Measurements from ENCODE around the gene GALNT16.

GALNT16 gene

GRCh38 chr14:69291891-69292561 lies 32.1 kb downstream of the GALNT16 start:
- TF ChIP-seq FOXP2 (optimal IDR thresholded peaks at IDR 0.05; ENCODE audit: borderline replicate concordance, extremely low read depth, extremely low read length, insufficient read depth) (no peak), REST (IDR thresholded peaks at IDR 0.05; ENCODE audit: insufficient read depth in 1 of 2, low read depth in 2 of 2, low read length in 2 of 2) (no peak), POLR2AphosphoS5 (IDR thresholded peaks at IDR 0.05; ENCODE audit: low read depth, low read length) (no peak), TAF1 (IDR thresholded peaks at IDR 0.05; ENCODE audit: borderline replicate concordance, insufficient read depth, low read length) (no peak), SIN3A (IDR thresholded peaks at IDR 0.05; ENCODE audit: borderline replicate concordance, insufficient read depth, low read length) (no peak)

- TF ChIP-seq FOXP2 (optimal IDR thresholded peaks at IDR 0.05; ENCODE audit: borderline replicate concordance, extremely low read depth, extremely low read length, insufficient read depth) = no peak
- TF ChIP-seq SIN3A (IDR thresholded peaks at IDR 0.05; ENCODE audit: borderline replicate concordance, insufficient read depth, low read length) = no peak
- TF ChIP-seq REST (IDR thresholded peaks at IDR 0.05; ENCODE audit: insufficient read depth in 1 of 2, low read depth in 2 of 2, low read length in 2 of 2) = no peak
- no peak for TF ChIP-seq POLR2AphosphoS5 (IDR thresholded peaks at IDR 0.05; ENCODE audit: low read depth, low read length)
Observed at GRCh38 chr14:69298131-69299071, 38.4 kb downstream of the GALNT16 start.

- no peak for TF ChIP-seq POLR2AphosphoS5 (IDR thresholded peaks at IDR 0.05; ENCODE audit: low read depth, low read length)
- TF ChIP-seq REST (IDR thresholded peaks at IDR 0.05; ENCODE audit: insufficient read depth in 1 of 2, low read depth in 2 of 2, low read length in 2 of 2) = no peak
Observed at GRCh38 chr14:69299286-69300035, 39.5 kb downstream of the GALNT16 start.

- TF ChIP-seq FOXP2 (optimal IDR thresholded peaks at IDR 0.05; ENCODE audit: borderline replicate concordance, extremely low read depth, extremely low read length, insufficient read depth) (no peak), REST (IDR thresholded peaks at IDR 0.05; ENCODE audit: insufficient read depth in 1 of 2, low read depth in 2 of 2, low read length in 2 of 2) (no peak), TAF1 (IDR thresholded peaks at IDR 0.05; ENCODE audit: borderline replicate concordance, insufficient read depth, low read length) (no peak), SIN3A (IDR thresholded peaks at IDR 0.05; ENCODE audit: borderline replicate concordance, insufficient read depth, low read length) (no peak)
Observed at GRCh38 chr14:69300601-69301221, 40.8 kb downstream of the GALNT16 start.

Measured in PFSK-1 (cell line).